ENCODE results near the gene SOX13.

The SOX13 gene

DNA sequence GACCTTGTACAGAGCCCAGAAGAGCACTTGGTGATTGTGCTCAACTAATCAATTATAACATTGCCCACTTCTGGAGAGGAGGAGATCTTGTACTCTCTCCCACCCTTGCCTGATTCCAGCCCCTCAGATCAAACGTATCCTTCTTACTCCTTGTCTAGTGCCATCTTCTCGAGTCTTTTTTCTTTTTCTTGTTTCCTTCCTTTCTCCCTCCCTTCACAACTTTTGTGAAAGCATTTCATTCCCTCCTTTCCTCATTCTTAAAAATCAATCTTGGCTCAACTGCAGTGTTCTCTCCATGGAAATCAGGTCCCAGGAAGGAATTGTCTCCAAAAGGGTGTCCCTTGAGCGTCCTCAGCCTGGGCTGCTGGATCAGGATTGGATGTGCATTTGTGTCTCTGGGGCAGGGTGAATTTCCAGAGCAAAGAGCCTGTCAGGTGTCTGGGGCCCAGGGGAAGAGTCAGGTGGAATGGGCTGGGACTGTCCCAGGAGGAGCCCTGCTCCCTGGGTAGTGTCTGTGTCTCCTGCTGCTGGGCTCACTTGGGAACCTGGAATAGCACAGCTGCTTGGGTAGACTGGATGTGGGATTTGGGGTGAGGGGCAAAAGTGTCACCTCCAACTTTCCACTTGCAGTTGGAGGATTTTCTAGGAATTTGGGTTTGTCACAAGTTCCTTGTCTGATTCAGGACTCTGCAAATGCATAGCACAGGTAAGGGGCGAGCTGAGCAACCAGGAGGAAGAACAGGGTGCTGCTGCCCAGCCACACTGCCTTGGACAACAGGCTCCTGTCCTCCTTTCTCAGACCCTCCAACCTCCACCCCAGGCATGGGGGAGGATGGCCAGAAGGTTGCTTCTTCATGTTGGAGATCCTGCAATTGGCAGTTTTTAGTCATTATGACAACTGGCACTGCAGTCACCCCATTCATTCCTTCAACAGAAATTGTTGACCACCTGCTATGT, 3.3 kb downstream of the SOX13 start:
- TF ChIP-seq, protein P1, sequence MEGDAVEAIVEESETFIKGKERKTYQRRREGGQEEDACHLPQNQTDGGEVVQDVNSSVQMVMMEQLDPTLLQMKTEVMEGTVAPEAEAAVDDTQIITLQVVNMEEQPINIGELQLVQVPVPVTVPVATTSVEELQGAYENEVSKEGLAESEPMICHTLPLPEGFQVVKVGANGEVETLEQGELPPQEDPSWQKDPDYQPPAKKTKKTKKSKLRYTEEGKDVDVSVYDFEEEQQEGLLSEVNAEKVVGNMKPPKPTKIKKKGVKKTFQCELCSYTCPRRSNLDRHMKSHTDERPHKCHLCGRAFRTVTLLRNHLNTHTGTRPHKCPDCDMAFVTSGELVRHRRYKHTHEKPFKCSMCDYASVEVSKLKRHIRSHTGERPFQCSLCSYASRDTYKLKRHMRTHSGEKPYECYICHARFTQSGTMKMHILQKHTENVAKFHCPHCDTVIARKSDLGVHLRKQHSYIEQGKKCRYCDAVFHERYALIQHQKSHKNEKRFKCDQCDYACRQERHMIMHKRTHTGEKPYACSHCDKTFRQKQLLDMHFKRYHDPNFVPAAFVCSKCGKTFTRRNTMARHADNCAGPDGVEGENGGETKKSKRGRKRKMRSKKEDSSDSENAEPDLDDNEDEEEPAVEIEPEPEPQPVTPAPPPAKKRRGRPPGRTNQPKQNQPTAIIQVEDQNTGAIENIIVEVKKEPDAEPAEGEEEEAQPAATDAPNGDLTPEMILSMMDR (IDR thresholded peaks at IDR 0.05; ENCODE audit: insufficient read depth, low read length): no peak
- TF ChIP-seq GABPA (IDR thresholded peaks at IDR 0.05; ENCODE audit: low read depth) (no peak), POLR2AphosphoS5 (IDR thresholded peaks at IDR 0.05; ENCODE audit: low read depth) (no peak), REST (IDR thresholded peaks at IDR 0.05; ENCODE audit: insufficient replicate concordance, low read depth) (no peak), SPI1 (IDR thresholded peaks at IDR 0.05; ENCODE audit: borderline replicate concordance, low read depth) (no peak)
- H3K27ac ChIP-seq (replicated peaks): no peak overlapping the region
- peaks cover 56% of the 10 kb centered on the region for H3K27me3 ChIP-seq (ENCODE audit: insufficient read depth, poor library complexity, severe bottlenecking)
- no peak for DNase-seq (ENCODE audit: low read depth in 1 of 2, low spot score in 1 of 2)
- no peak overlapping the region for H3K4me3 ChIP-seq (replicated peaks; ENCODE audit: insufficient read depth, low read length)

DNA sequence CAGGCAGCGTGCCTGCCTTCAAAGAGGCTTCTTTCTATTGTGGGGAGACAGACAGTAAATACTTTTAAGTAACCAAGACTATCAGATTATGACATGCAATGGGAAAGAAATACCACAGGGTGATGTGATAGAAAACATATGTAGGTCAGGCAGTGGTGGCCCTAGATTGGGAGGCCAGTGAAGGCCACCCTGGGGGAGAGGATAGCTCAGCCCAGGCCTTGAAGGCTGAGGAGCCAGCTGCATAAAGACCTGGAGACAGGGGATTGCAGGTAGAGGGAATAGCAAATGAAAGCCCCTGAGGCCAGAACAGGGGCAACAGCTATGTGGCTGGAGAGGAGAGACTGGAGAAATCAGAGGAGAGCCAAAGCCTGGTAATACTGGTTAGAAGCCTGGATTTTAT, 4.0 kb downstream of the SOX13 start:
- no peak overlapping the region for H3K4me3 ChIP-seq (replicated peaks; ENCODE audit: insufficient read depth, low read length)
- H3K27me3 ChIP-seq (ENCODE audit: insufficient read depth, poor library complexity, severe bottlenecking): peaks cover 51% of the 10 kb centered on the region
- DNase-seq (ENCODE audit: low read depth in 1 of 2, low spot score in 1 of 2): no peak
- TF ChIP-seq REST (IDR thresholded peaks at IDR 0.05; ENCODE audit: insufficient replicate concordance, low read depth) (no peak), GABPA (IDR thresholded peaks at IDR 0.05; ENCODE audit: low read depth) (no peak), POLR2AphosphoS5 (IDR thresholded peaks at IDR 0.05; ENCODE audit: low read depth) (no peak), SPI1 (IDR thresholded peaks at IDR 0.05; ENCODE audit: borderline replicate concordance, low read depth) (no peak)
- TF ChIP-seq, protein P1 (IDR thresholded peaks at IDR 0.05; ENCODE audit: insufficient read depth, low read length): no peak
- no peak overlapping the region for H3K27ac ChIP-seq (replicated peaks)

- DNase-seq (ENCODE audit: low read depth in 1 of 2, low spot score in 1 of 2): no peak
- TF ChIP-seq POLR2AphosphoS5 (IDR thresholded peaks at IDR 0.05; ENCODE audit: low read depth) (no peak), REST (IDR thresholded peaks at IDR 0.05; ENCODE audit: insufficient replicate concordance, low read depth) (no peak), SPI1 (IDR thresholded peaks at IDR 0.05; ENCODE audit: borderline replicate concordance, low read depth) (no peak), GABPA (IDR thresholded peaks at IDR 0.05; ENCODE audit: low read depth) (no peak)
- TF ChIP-seq, protein P1 (IDR thresholded peaks at IDR 0.05; ENCODE audit: insufficient read depth, low read length): no peak
Observed at GRCh38 chr1:204077979-204078696, 5.2 kb downstream of the SOX13 start.

More at GRCh38 chr1:204077979-204078696, 5.2 kb downstream of the SOX13 start:
- no peak overlapping the region for H3K27ac ChIP-seq (replicated peaks)
- H3K27me3 ChIP-seq (ENCODE audit: insufficient read depth, poor library complexity, severe bottlenecking): peaks cover 43% of the 10 kb centered on the region
- no peak overlapping the region for H3K4me3 ChIP-seq (replicated peaks; ENCODE audit: insufficient read depth, low read length)
